Middle frontal gyrus (tissue), 1 donor: ENCODE results near the gene SV2C.

Experiments
- DNase-seq: peaks from one replicate; pipeline ENCODE4 v3.0.0-alpha.2; 2015; ENCODE audit warnings: low spot score; ENCODE audit errors: extremely low spot score

The SV2C gene

DNA sequence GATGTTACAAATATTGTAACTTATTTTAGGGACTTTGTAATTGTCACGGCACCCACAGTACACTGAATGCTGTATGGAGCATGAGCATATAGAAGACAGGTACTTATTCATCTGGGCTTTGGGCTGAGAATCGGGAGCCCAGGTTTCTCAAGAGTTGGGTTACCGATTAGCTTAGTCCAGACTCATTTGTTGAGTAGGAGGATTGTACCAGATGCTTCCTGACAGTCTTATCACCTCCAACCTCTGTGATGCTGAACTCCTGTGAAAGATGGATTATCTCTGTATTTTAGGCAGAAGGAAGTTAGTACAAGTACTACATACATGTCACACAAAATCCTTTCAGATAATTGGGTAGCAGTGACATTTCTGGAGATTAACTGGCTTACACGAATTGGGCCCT lies 79.2 kb downstream of the SV2C start:
- no peak for DNase-seq

GRCh38 chr5:76163111-76163628 lies 80.0 kb downstream of the SV2C start:
- DNase-seq = no peak

GRCh38 chr5:76165029-76165428 lies 81.8 kb downstream of the SV2C start:
- DNase-seq = no peak

GRCh38 chr5:76165711-76166374 lies 82.7 kb downstream of the SV2C start:
- no peak for DNase-seq

- DNase-seq = no peak
These were observed 83.8 kb downstream of the SV2C start for GRCh38 chr5:76166886-76167576.

DNA sequence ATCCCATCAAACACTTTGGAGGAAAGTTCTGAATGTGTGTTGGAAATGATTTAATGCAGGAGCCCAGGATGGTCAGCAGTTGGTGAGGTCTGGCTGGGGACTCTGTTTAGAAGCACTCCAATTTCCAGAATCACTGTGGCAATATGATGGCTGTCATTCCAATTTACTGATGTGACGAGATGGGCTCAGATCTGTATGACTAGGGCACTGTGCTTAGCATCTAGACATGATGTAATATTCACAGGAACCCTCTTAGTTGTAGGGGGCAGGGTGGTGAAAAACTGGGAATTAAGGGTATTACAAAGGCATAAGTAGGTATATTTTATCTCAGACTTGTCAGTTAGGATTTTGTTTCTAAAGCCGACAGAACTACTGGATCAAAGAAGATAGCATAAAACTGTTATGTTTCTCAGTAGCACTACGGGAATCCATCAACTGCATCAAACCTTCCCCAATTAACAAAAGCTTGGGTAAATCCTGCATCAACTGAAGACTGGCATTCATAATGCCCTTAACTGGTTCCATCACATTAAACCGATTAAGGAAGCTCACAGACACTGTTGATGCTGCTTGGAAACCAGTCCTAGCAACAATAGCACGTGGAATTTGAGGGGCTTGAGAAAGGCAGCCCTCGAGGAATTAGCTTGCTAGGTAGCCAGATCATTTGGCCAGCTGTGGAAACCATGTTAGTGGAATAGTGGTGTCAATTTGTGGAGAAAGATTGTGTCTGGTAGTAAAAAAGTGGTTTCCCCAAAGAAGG lies 86.1 kb downstream of the SV2C start:
- DNase-seq = no peak

DNA sequence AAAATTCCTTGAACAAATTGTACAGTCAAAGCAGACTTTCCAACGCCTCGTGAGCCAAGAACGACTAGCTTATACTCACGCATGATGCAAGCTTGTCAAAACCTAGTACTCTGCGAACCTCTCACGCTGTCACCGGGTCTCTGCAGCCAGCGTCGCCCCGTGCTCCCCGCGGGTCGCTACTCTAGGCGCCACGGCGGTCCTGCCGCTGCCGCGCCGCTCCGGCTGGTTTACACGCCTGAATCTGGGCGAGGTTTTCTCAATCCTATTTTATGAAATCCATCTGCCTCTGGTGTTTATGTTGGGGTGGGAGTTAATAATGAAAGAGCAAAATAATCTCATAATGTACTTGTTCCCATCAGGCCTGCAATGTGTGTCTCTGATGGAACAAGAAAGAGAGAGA lies 90.9 kb downstream of the SV2C start:
- DNase-seq = no peak

- DNase-seq = no peak
These were observed 92.0 kb downstream of the SV2C start for GRCh38 chr5:76175051-76175666.

DNA sequence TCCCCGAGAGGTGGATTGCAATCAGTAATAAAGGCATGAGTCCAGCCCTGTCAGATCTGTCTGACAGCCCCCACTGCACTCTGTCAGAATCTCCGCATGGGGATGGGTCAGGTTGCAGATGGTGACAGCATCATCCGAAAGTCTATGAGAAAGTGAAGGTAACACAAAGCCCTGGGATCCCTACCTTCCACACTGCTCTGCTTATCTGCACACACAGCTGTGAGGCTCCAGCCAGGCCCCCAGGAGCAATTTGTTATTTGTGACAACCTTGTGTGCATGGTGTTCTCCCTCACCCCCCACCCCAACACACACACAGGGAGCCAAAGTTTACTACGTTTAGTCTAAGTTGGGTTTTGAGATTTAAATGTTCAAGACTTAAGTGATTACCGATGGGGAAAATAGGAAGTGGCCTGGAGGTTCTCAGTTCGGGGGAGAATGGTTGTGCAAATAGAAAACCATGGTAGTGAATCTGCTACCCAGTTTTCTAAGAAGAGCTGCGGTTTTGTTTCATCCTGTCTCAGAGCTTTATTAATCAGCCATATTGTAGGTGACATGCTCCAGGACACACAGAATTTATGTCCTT lies 92.7 kb downstream of the SV2C start:
- no peak for DNase-seq

- no peak for DNase-seq
These were observed 94.8 kb downstream of the SV2C start for GRCh38 chr5:76177978-76178377.

DNA sequence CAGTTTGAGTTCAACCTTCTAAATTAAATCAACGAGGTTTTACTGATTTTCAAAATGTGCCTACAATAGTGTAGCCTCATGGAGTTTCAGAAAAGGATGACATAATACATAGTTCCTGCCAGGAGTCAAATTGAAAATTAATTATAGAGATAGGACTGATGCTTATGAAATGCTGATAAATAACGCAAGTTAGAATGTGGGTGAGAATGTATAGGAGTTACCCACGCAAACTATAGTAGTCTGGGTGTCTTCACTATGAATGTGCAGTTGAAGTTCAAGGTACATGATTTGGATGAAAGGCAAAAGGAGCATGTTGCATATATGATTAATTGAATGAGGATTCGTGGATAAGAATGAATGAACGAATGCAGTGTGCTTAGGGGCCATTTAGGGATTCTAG lies 95.7 kb downstream of the SV2C start:
- no peak for DNase-seq

GRCh38 chr5:76180814-76181805 lies 97.9 kb downstream of the SV2C start:
- DNase-seq = no peak

DNA sequence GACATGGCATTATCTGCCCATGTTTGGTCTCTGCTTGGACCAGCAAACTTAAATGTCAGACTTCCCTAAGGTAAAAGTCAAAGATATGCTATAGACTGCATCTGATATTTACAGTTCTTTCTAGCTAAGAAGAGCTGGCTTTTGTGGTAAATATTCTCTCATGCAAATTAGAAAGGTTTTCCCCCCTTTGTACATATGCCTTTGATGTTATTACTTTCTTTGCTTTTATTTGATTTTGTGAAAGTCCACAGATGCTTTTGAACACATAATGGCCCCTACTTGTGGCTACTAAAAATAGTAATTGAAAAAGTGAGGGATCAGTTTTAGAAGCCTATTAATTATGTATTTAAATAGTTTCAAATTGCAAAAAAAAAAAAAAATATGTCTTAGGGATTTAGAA lies 104.2 kb downstream of the SV2C start:
- no peak for DNase-seq

GRCh38 chr5:76190356-76190755 lies 107.2 kb downstream of the SV2C start:
- no peak for DNase-seq

GRCh38 chr5:76192837-76193236 lies 109.7 kb downstream of the SV2C start:
- DNase-seq = no peak

GRCh38 chr5:76193635-76194034 lies 110.5 kb downstream of the SV2C start:
- no peak for DNase-seq

DNA sequence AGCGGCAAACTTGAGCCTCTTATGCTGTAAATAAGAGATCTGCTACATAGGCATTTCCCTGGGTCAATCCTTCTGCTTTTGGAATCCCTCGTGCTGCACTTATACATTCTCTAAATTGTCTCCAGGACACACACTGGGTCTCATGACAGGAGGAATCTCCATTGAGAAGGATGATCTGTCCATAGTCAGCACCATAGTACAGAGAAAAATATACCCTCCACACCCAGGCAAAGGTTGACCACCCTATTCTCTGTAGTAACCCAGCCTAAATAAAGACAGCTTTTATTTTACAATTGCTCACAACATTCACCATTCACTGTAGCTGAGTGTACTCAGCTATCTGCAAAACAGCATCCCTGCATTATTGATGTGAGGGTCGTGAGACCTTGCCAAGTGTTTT lies 111.2 kb downstream of the SV2C start:
- DNase-seq = no peak

DNA sequence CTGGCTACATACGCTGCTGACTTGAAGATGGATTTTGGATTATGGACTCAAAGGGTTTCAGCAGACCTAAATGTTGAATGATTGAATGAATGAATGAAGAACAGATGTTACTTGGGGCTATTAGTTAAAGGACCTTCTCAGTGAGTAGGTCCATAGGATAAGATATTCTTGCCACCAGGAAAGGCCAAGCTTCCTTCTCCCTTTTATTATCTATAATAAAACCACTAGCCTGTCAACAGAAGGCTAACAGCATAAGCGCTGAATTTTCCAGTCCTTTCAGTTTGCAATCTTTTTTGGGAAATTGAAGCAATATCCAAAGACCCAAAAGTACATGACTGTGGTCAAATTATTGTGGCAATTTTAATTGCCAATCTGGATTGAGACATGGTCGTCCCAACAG lies 113.3 kb downstream of the SV2C start:
- no peak for DNase-seq

GRCh38 chr5:76196886-76197489 lies 113.8 kb downstream of the SV2C start:
- no peak for DNase-seq

- no peak for DNase-seq
These were observed 114.5 kb downstream of the SV2C start for GRCh38 chr5:76197726-76198125.
